ENCODE data around the gene ELF1. TPM values are rescaled to one million over a fixed set of nuclear protein-coding genes. Genes with fewer than 3 reads are reported as not detected.
"Not testable (repeated sequence)": the region's sequence is repeated elsewhere in the genome, so short reads cannot be mapped to it uniquely, and the experiment has no call there.

Gene ELF1
- total and polyA plus RNA-seq, 2 experiments from 2014 or later: 22.2 to 36.8 TPM

GRCh38 chr13:40927929-40928328, 91.2 kb downstream of the ELF1 start:
- H3K27me3 ChIP-seq: no peaks in the 10 kb centered on the region
- no peak for TF ChIP-seq CTCF (IDR thresholded peaks at IDR 0.05; ENCODE audit: low read depth, low read length)
- H3K4me1 ChIP-seq (ENCODE audit: low read depth): no peaks in the 10 kb centered on the region
- no peaks in the 10 kb centered on the region for H3K9me3 ChIP-seq (ENCODE audit: low read depth)
- no peak for DNase-seq (ENCODE audit: low read depth in 1 of 2, low spot score in 1 of 2)
- H3K4me3 ChIP-seq: no peak overlapping the region
- no peak overlapping the region for H3K27ac ChIP-seq
- H3K36me3 ChIP-seq: peaks cover 2% of the 10 kb centered on the region

GRCh38 chr13:40923867-40924266, 95.2 kb downstream of the ELF1 start:
- H3K36me3 ChIP-seq: no peaks in the 10 kb centered on the region
- no peaks in the 10 kb centered on the region for H3K9me3 ChIP-seq (ENCODE audit: low read depth)
- H3K27me3 ChIP-seq: no peaks in the 10 kb centered on the region
- TF ChIP-seq CTCF (IDR thresholded peaks at IDR 0.05; ENCODE audit: low read depth, low read length): no peak
- no peak overlapping the region for H3K27ac ChIP-seq
- DNase-seq (ENCODE audit: low read depth in 1 of 2, low spot score in 1 of 2): no peak
- no peak overlapping the region for H3K4me3 ChIP-seq
- H3K4me1 ChIP-seq (ENCODE audit: low read depth): no peaks in the 10 kb centered on the region

GRCh38 chr13:40922437-40923040, 96.6 kb downstream of the ELF1 start:
- TF ChIP-seq CTCF (IDR thresholded peaks at IDR 0.05; ENCODE audit: low read depth, low read length): no peak
- Histone ChIP-seq H3K36me3 (no peaks in the 10 kb centered on the region), H3K27me3 (no peaks in the 10 kb centered on the region), H3K4me1 (ENCODE audit: low read depth) (no peaks in the 10 kb centered on the region), H3K27ac (no peak overlapping the region), H3K4me3 (no peak overlapping the region), H3K9me3 (ENCODE audit: low read depth) (no peaks in the 10 kb centered on the region)
- DNase-seq (ENCODE audit: low read depth in 1 of 2, low spot score in 1 of 2): peak in 1 of 2 donors; percentile 27

GRCh38 chr13:40920826-40921225, 98.3 kb downstream of the ELF1 start:
- DNase-seq (ENCODE audit: low read depth in 1 of 2, low spot score in 1 of 2): no peak
- H3K9me3 ChIP-seq (ENCODE audit: low read depth): no peaks in the 10 kb centered on the region
- peak overlapping the region; percentile 65 for H3K27ac ChIP-seq
- H3K4me1 ChIP-seq (ENCODE audit: low read depth): no peaks in the 10 kb centered on the region
- H3K4me3 ChIP-seq: peak overlapping the region; percentile 41
- TF ChIP-seq CTCF (IDR thresholded peaks at IDR 0.05; ENCODE audit: low read depth, low read length): no peak
- no peaks in the 10 kb centered on the region for H3K36me3 ChIP-seq
- H3K27me3 ChIP-seq: no peaks in the 10 kb centered on the region

- not testable (repeated sequence) for H3K27me3 ChIP-seq; H3K4me1 ChIP-seq (ENCODE audit: low read depth); H3K9me3 ChIP-seq (ENCODE audit: low read depth); H3K4me3 ChIP-seq; DNase-seq (ENCODE audit: low read depth in 1 of 2, low spot score in 1 of 2); H3K27ac ChIP-seq; H3K36me3 ChIP-seq
Observed at GRCh38 chr13:40919901-40920300, 99.2 kb downstream of the ELF1 start.

GRCh38 chr13:40916207-40916998, 102.7 kb downstream of the ELF1 start:
- no peak overlapping the region for H3K4me3 ChIP-seq
- no peaks in the 10 kb centered on the region for H3K36me3 ChIP-seq
- no peak overlapping the region for H3K27ac ChIP-seq
- H3K27me3 ChIP-seq: no peaks in the 10 kb centered on the region
- peak in 1 of 2 donors; percentile 11 for DNase-seq (ENCODE audit: low read depth in 1 of 2, low spot score in 1 of 2)
- no peak for TF ChIP-seq CTCF (IDR thresholded peaks at IDR 0.05; ENCODE audit: low read depth, low read length)
- no peaks in the 10 kb centered on the region for H3K4me1 ChIP-seq (ENCODE audit: low read depth)
- no peaks in the 10 kb centered on the region for H3K9me3 ChIP-seq (ENCODE audit: low read depth)

GRCh38 chr13:40914863-40915262, 104.3 kb downstream of the ELF1 start:
- not testable (repeated sequence) for H3K27ac ChIP-seq; H3K4me1 ChIP-seq (ENCODE audit: low read depth); H3K4me3 ChIP-seq; H3K27me3 ChIP-seq; DNase-seq (ENCODE audit: low read depth in 1 of 2, low spot score in 1 of 2); H3K36me3 ChIP-seq; H3K9me3 ChIP-seq (ENCODE audit: low read depth)

All from cardiac muscle cell (in vitro differentiated cells and primary cell).